GM19455 (cell line): ENCODE measurements around the gene JAML.

Source experiments
- ATAC-seq: cut with Tn5 transposase; IDR thresholded peaks from one replicate; pipeline ENCODE4 v1.9.1; 2021; ENCODE audit not compliant: unreplicated experiment

The JAML gene

DNA sequence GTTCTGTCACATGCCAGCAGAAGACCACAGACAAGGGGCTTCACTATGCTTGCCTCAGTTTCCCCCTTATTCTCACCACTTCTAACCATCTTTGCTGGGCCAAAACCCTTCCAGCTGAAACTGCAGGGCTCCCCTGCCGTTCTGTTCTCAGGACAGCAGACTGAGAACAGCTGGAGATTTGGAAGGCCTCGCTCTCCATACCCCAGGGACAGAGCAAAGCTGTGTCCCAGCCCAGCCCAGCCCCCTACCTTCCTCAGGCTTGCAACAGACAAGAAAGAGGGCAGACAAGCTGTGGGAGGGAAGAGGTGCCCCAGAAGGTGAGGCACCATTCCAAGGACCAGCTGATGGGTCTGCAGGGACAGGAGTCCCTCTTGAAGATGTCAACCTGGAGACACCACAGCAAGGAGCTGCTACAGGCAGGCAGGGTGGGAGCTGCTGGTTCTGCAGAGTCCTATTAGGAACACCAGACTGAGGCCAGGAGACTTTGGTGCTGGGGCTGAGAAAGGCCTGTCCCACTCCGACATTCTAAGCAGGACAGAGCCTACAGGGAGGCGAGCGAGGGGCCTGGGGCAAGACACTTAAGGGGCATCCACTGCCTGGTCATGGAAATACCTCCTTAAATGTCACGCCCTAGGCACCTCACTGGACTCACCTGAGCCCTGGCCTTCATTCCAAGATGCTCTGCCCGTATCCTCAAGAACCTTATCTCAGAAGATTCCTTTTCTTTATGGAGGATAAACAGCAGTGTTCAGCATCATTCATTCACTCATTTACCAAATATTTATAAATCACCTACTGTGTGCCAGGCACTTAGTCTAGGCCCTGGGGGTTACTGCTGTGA is 55.3 kb downstream of the JAML start:
- ATAC-seq, result no peak

DNA sequence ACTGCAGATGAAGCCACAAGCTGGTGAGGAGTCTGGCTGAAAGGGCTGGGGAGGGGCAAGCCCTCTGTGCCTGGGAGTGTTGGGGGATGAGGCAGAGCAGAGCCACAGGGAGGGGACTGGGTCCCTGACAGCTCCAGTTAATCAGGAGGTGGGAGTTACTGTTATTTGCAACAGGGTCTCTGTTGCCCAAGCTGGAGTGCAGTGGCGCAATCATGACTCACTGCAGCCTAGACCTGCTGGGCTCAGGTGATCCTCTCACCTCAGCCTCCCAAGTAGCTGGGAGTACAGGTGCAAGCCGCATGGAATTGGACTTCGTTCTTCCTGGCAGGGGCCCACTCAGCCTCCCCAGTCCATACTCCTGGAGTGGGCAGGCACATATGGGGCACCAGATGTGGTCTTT is 56.1 kb downstream of the JAML start:
- ATAC-seq, result no peak

GRCh38 chr11:118168316-118168715 is 56.5 kb downstream of the JAML start:
- no peak for ATAC-seq

- no peak for ATAC-seq
Measured at GRCh38 chr11:118167906-118168305, 56.9 kb downstream of the JAML start.

- no peak for ATAC-seq
Measured at GRCh38 chr11:118167253-118167652, 57.6 kb downstream of the JAML start.

DNA sequence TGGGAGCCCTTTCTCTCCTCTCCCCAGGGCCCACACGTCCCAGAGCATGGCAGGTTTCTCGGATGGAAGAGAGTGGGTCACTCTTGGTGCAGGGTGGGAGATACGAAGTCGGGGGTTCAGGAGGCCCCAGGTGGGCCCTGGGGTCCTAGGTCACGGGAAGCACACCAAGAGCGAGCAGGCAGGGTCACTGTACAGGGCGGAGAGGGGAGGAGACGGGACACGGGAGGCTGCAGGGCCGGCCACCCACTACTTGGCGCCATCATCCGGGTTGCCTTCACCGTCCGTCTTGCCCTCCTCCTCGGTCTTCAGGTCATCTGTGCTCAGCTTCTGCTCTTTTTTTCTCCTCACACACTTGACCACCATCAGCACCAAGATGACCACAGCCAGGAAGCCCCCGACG is 58.2 kb downstream of the JAML start:
- ATAC-seq, result no peak

DNA sequence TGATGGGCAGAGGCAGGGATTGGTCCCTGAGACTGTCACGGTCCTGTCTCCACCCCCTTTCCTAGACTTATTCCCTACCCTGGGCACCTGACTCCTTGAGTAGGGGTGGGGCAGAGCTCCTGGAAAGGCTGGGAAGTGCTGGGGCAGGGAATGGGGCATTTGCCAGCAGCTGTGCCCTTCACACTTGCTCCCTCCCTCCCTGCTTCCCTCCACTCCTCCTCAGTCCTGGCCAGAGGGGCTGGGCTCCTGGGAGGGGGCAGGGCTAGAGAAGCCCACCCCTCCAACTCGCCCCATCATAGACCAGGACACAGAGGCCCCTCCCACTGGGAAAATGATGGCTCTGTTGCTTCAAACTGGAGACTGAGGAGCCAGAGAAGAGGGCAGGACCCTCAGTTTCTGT is 59.9 kb downstream of the JAML start:
- no peak for ATAC-seq

DNA sequence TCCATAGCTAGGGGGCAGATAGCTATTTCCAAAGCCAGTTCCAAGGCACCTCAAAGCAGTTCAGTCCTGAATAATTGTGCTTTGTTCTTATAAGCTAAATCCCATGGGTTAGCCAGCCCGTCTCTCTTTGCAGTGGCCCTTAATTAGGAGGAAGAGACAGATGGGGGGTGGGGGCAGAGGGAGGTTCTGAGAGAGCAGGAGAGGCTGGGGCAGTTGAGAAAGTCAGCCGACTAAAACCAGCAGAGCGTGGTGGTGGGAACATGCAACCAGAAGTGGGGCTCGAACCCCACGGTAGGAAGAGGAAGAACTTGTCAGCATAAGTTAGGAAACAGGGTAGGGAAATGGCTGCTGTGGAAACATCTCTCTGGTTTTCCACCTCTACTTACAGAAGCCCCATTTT is 61.3 kb downstream of the JAML start:
- ATAC-seq, result no peak

GRCh38 chr11:118162846-118163245 is 62.0 kb downstream of the JAML start:
- no peak for ATAC-seq

DNA sequence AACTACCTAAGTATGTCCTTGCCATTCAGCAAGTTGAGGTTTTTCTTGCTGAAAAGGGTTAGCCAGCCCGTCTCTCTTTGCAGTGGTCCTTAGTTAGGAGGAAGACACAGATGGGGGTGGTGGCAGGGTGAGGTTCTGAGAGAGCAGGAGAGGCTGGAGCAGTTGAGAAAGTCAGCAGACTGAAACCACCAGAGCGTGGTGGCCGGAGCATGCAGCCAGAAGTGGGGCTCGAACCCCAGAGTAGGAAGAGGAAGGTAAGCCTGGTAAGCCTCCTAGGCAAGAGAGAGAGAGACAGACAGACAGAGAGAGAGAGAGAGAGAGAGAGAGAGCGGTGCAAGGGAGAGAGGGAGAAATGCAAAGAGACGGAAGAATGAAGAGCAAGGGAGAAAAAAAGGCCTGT is 63.0 kb downstream of the JAML start:
- ATAC-seq, result no peak

GRCh38 chr11:118157186-118157895 is 67.5 kb downstream of the JAML start:
- no peak for ATAC-seq

GRCh38 chr11:118156531-118157185 is 68.2 kb downstream of the JAML start:
- no peak for ATAC-seq

DNA sequence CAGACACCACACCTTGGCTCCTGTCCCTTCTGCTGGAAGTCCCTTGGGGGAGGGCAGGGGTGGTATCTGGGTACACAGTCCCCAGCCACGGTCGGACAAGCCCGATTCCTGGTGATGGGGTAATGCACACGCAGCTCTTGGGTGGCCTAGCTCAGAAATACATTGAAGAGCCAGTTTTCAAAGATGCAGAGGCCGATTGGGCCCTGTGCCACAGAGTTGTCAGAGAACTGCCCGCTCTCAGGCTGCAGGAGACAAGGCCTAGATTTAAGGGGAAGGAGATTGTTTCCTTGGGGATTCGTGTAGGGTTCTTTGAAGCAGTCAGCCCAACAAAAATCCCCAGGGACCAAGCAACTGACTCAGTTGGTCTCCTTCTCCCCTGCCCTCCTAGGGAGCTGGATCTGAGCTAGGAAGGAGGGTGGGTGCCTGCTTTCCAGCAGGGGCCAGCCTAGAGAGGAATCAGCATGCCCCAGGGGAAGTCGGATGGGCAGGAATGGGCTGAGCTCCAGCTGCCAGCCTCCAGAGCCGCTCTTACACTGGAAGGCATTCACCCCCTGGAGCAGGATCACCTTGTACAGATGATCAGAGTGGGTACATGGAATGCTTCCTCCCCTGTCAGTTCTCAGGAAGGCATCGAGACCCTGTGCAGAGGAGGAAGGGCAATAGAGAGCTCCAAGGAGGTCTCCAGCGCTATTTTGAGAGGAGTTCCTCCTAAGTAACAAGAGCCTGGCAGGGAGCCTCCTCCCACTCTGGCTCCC is 68.9 kb downstream of the JAML start:
- ATAC-seq, result no peak

- ATAC-seq, result no peak
Measured at GRCh38 chr11:118154641-118155040, 70.2 kb downstream of the JAML start.

- ATAC-seq, result no peak
Measured at GRCh38 chr11:118153976-118154375, 70.8 kb downstream of the JAML start.

- no peak for ATAC-seq
Measured at GRCh38 chr11:118153516-118153915, 71.3 kb downstream of the JAML start.

DNA sequence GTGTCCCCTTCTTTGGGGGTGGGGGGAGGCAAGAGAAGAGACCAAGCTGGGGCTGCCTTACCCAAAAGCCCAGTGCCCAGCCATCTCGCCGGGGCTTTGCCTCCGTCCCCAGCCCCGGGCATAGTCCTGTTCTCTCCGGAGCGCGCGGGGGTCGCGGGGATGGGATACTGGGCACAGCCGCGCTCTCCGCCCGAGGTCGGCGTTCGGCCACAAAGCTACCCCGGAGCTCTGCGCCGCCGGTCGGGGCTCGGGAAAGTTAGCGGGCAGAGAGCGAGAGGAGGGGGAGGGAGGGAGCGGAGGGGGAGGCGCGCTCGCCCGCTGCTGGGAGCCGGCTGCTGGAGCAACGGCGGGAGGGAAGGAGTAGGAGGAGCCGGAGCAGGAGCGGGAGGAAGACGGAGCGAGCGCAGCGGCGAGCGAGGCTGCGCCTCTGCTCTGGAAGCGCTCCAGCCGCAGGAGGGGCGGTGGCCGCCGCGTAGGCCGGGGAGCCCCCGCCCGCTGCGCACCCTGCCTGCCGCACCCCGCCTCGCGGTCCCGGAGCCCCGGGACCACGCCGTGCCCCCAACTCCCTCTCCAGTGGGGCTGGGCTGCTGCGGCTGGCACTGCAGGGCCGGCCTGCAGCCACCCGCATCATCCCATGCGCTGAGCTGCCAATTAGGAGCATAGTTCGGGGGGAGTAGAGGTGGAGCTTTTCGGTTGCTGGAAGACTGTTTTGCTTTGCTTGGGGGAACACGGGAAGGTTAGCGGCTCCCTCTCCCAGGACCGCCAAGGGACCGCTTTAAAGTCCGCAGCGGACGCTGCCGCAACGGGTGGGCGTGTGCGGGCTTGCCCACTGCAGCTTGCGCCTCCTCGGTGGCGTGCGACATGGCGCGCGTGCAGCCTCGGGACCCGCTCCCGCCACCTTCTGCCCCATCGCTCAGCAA is 72.0 kb downstream of the JAML start, which contains the start of gene SCN4B:
SCN4B (minus strand) TSS at position 272 of the 920 bp plus-strand sequence; CDS start at position 122, 150 bp downstream.
- ATAC-seq, result no peak

GRCh38 chr11:118152020-118152551 is 72.7 kb downstream of the JAML start:
- ATAC-seq, result no peak

GRCh38 chr11:118151431-118151830 is 73.4 kb downstream of the JAML start:
- no peak for ATAC-seq

GRCh38 chr11:118149493-118149892 is 75.3 kb downstream of the JAML start:
- ATAC-seq, result no peak
